OCI-LY1 (cell line): Measurements from ENCODE around the gene TATDN2.

ENCODE experiments used
- CTCF ChIP-seq: fragments of 200-600 bp; sonication (generic), shearing (Covaris generic); IDR thresholded peaks from 2 replicates; pipeline ENCODE4 v1.5.1; 2017; ENCODE audit warnings: mild to moderate bottlenecking, antibody characterized with exemption, low read length, moderate library complexity, mixed read lengths
- EZH2 ChIP-seq: fragments of 200-600 bp; sonication (generic), shearing (Covaris generic); IDR thresholded peaks from 2 replicates; pipeline ENCODE4 v1.8.0; 2017; ENCODE audit warnings: borderline replicate concordance, mixed run types, mild to moderate bottlenecking, antibody characterized with exemption, low read length, moderate library complexity, mixed read lengths

- TF ChIP-seq CTCF (no peak), EZH2 (no peak)
These were observed 79.3 kb downstream of the TATDN2 start for GRCh38 chr3:10327592-10327991.
